ENCODE data around the gene TBC1D22A. TPM values are rescaled to one million over a fixed set of nuclear protein-coding genes. Genes with fewer than 3 reads are reported as not detected.
A peak's percentile ranks its signal among the peaks of the same experiment; 100 is the strongest.

TBC1D22A gene
- polyA plus RNA-seq, 1 donor, result 19.0 TPM

- no peak for DNase-seq
Measured at GRCh38 chr22:46891382-46891951, 129.0 kb downstream of the TBC1D22A start.

- DNase-seq, result no peak
Measured at GRCh38 chr22:46892866-46893265, 130.4 kb downstream of the TBC1D22A start.

GRCh38 chr22:46893281-46894020 lies 131.0 kb downstream of the TBC1D22A start:
- no peak for DNase-seq

DNA sequence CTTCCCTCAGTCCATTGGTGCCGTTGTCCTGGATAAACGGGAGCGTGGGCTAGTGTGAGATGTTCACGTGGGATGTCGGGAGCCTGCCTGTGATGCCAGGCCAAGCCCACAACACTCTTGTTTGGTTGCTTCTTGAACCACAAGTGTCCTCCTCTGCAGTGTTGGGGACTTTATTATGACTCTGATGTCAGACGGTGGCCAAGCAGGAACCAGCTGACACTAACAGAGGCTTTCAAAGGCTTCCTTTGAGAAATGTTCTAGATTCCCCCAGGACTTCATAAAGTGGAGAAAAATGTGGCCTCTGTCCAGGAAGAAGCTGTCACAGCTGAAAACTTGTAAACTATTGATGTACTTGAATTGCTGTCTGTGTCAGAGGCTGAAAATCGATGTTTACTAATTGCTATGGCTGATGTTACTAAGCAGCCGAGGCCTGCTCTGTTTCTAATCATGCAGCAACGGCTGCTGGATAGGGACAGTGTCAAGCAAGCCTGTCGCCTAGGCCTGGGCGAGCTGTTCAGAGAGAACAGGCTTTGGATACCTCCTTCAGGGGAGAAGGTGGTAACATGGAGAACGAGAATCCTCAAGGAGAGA lies 131.7 kb downstream of the TBC1D22A start:
- peak; percentile 17 for DNase-seq

DNA sequence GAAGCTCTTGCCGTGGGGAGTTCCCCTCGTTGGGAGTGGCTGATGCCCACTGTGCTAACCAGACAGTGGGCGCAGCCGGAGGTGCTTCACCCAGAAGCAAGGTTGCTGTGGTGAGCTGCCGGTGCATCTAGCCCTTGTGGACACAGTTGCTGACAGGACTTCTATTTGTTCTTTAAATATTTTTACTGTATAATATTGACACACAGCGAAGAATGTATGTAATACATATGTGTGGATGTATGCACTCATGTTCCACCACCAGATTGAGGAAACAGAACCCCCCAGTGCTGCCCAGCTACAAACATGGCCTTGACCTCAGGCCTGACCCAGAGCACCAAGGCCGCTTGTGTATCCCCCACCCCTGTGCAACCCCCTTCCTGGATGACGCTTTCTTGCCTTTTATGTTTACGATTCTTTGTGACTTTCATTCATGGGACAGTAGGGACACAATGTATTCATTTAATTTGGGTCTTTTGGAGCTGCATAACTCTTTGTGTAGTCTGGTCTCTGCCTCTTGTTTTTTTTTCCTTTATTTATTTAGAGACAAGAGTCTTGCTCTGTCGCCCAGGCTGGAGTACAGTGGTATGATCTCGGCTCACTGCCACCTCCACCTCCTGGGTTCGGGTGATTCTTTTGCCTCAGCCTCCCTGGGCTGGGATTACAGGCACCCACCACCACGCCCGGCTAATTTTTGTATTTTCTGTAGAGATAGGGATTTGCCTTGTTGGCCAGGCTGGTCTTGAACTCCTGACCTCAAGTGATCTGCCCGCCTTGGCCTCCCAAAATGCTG lies 132.6 kb downstream of the TBC1D22A start:
- DNase-seq, result no peak

DNA sequence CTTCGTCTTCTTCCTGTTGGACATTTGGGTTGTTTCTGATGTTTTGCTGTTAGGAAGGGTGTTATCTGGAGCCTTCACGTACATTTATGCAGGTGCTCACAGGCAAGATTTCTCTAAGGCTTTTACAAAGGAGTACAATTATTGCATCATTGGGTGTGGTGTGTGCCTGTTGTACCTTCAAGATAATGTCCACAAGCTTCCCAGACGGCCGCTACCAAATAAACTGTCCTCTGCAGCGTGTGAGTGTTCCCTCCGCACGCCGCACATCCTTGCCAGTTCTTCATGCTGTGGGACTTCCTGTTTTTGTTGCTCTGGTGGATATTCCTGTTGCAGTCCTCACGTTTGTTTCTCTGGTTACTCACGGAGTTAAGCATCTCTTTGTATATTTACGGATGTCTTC lies 133.3 kb downstream of the TBC1D22A start:
- no peak for DNase-seq

DNA sequence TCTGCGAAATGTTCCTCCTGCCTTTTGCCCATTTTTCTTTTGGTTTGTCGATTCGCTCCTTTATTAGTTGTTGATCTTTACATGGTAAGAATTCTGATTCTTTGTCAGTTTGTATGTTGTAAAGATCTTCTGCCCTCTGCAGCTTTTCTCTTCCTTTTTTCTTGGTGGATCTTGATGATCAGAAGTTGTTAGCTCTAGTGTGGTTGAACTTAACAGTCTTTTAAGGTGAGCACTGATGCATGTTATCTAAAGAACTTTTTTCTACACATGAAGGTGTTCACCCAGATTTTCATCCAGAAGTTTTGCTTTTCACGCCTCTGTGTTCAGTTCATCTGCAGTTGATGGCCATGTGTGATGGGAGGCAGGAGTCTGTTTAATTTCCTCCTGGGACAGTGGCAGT lies 133.7 kb downstream of the TBC1D22A start:
- no peak for DNase-seq

DNA sequence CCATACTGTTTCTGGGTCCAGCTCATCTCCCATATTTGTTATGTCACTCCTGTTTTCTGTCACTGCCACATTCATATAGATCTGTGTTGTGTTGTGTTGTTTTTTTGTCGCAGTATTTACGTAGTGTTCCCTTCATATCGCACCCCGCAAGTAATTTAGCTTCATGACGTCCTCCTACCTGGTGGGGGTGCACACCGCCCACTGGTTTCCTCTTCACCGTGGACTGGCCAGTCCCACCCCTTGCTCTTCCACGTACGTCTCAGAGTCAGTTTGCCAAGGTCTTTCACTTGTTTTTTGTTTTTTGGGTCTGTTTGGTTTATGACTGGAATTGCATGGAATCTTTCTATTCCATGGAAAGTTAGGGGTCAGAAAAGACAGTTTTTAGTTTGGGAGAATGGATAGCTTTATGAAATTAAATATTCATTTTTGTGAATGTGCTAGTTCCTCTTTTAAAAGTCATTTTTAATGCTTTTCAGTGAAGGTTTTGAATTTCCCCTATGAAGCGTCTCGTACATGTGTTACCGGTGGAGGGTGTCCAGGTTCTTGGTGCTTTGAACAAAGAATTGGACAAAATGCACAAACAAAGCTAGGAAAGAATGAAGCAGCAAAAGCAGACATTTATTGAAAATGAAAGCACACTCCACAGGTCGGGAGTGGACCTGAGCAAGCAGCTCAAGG lies 134.3 kb downstream of the TBC1D22A start:
- no peak for DNase-seq

DNA sequence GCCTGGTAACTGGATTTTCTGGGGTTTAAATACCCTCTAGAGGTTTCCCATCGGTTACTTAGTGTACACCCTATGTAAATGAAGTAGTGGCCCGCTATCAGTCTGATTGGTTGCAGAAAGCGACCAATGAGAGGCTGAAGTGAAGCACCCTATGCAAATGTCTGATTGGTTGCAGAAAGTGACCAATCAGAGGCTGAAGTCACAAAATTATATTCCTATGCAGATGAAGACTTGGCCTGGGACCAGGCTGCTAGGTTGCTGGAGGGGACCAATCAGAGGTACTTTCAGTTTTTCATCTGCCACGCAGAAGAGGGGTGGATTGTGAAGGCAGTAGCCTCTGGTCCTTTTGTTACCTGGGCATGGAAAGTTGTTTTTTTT lies 134.8 kb downstream of the TBC1D22A start:
- no peak for DNase-seq

DNA sequence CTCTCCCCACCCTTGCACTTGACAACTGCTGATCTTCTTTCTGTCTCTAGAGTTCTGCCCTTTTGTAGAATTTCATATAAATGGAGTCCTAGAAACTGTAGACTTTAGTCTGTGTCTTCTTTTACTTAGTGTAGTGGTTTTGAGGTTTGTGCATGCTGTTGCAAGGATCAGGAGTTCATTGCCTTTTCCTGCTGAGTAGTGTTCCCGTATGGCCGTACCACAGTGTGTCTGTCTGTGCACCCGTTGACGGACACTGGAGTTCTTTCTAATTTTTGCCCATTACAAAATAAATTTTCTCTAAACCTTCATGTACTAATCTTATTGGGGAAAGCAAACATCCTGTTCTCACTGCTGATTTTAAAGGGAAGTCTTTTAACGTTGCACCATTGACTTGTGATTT lies 138.1 kb downstream of the TBC1D22A start:
- DNase-seq, result no peak

DNA sequence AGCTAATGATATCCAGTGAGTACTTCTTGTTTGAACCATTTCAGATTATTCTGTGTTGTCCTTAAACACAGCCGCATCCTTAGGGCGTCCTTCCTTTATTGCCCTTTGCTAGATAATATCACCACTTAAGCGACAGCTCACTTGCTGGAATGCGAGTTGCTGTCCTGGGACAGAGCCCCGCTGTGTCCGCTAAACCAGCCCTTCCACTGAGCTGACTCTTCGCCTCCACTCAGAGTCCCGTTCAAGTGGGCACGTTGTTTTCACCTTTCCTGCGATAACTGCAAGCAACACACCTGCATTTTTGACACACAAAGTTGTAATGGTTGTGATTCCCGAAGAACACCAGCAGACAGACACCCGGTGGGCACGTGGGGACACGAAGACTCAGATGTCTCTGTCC lies 140.0 kb downstream of the TBC1D22A start:
- no peak for DNase-seq

DNA sequence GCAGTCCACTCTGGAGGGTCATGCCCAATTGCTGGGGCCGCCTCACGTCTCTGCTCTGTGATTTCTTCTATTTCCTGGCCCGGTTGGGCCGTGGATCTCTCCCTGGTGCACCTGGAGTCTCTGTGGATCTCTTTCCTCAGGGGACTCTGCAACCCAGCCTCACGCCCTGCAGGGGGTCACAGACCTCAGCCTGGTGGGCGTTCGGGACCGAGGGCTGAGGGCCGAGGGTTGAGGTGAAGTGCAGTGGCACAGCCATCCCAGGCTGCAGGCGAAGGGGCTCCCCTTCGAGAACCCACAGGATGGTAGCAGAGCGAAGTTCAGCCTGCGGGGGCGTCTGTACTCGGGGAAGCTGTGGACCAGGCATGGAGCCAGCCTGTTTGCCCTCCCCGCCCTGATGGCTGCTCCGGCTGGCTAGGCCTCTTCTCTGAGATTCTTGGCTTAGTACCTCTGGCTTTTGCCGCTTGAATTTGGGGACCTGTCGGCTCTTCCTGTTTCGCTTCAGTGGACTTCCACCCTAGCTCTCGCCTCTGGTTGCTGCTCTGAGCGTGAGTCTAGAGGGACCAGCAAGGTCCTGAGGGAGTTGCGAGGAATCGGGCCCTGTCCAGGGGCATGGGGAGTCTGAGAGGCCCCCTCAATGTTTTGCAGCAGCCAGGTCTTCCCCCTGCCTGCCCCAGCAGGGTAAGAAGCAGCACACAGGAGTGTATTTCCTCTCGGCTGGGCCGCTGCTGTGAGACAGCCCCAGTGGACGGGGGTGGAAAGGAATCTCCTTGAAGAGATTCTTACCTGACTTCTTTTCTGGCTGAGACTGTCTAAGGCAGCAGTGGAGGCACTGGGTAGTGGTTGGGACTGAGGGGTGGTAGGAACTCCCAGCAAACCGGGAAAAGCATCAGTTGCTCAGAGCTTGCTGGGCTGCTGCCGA lies 140.8 kb downstream of the TBC1D22A start:
- DNase-seq, result no peak

DNA sequence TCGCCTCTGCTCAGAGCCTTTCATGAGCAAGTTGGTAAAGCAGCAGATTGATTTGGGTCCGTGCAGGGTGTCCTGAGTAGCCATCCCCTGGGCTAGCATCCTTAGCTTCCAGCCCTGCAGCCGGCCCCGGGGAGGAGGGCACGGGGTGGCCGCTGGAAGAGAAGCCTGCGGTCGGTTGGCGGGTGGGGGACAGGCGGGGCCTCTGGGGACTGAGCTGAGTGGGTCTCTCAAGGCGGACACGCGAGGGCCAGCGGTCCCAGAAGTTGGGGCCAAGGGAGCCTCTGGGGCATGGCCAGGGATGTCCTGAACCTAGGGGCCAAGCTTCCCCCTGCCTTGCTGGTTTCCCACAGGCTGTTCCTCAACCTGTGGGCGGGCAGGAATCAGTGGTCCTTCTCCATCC lies 143.0 kb downstream of the TBC1D22A start:
- DNase-seq, result no peak

DNA sequence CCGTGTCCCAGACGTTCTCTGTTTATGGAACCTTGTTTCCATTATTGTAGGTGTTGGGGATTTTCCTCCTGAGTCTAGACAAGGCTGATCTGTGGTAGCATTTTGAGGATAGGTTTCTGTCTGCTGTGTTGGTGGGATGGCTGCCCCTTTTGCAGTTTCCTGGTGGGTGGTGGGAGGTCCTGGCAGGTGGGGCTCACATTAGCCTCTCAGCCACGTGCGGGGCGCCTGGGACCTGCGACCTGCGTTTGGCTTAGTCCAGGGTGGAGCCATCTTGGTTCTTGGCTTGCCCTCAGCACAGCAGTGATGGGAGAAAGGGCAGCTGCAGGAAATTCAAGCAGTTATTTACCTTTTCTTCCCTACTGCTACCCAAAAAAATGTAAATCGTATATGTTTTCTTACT lies 143.4 kb downstream of the TBC1D22A start:
- DNase-seq, result no peak

GRCh38 chr22:46906326-46907045 lies 144.0 kb downstream of the TBC1D22A start:
- DNase-seq, result no peak

GRCh38 chr22:46907241-46908215 lies 145.1 kb downstream of the TBC1D22A start:
- DNase-seq, result no peak

- DNase-seq, result no peak
Measured at GRCh38 chr22:46908641-46909107, 146.2 kb downstream of the TBC1D22A start.

DNA sequence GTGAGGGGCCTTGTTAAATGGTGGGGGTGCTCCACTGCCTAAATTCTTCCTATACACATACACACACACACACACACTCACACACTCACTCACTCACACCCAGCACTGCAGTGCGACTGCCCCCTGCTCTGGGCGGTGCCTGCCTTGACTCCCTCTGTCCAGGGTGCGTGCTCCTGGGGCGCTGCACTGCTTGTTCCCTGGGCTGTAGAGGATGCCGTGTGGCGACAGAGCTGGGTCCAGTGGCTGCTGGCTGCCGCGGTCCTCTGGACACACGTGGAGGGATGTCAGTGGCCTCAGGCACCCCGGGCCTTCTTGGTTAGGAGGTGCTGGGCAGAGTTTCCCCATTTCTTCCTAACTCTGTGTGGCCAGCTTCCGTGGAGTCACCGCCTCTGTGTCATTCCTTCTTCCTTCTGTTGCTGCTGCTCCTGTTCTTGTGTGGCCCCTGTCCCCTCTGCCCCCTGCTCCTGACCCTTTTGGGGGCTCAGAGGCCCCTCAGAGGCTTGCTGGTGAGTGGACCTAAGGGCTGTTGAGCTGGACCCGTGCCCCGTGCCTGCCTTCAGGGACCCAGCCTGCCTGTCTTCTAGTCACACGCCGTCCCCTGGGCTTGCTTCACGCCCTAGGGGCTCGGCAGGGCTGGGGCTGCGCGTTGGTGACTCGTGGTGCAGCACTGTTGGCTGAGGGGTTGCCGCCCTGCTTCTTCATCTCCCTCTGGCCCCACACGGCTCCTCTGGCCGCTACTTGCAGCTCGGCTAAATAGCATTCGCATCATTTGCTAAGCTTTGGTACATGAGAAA lies 147.0 kb downstream of the TBC1D22A start:
- DNase-seq, result no peak

DNA sequence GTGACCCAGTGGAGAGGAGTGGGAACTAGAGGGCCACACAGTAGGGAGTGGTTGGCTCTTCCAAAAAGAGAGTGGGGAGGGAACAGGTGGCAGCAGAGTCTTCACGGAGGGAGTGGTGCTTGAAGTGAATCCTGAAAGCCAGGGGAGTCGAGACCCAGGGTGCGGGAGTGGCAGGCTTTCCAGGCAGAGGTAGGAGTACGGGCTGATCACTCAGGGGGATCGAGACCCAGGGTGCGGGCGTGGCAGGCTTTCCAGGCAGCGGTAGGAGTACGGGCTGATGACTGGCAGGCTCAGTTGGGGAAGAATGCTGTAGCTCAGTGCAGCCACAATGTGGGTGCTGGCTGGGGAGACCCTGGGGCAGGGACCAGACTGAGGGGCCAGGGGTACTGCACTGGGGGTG lies 148.2 kb downstream of the TBC1D22A start:
- DNase-seq, result no peak

All from hindlimb muscle (tissue), 1 donor.